Measurements from ENCODE around the gene RXRA.

DNA sequence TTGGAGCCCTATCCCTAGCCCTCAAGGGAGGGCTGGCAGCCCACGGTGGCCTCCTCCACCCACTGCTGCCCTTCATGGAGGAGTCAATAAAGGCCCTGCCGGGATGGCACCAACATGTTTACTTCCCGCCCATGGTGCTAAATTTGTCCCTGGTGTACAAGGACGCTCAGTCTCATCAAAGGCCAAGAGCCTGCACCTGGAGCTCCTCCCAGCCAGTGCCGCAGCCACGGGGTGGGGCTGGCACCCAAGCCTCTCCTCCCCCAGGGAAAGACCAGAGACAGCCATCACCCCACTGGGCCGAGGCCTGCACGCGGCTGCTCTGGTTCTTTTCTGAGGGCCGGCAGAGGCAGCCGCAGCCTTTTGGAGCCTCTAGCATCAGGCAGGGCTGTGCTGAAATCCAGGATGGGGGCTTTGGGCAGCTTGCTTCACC, 34.8 kb upstream of the RXRA start:
- no peak for TF ChIP-seq EP300 (IDR thresholded peaks at IDR 0.05)
- TF ChIP-seq, protein P1, sequence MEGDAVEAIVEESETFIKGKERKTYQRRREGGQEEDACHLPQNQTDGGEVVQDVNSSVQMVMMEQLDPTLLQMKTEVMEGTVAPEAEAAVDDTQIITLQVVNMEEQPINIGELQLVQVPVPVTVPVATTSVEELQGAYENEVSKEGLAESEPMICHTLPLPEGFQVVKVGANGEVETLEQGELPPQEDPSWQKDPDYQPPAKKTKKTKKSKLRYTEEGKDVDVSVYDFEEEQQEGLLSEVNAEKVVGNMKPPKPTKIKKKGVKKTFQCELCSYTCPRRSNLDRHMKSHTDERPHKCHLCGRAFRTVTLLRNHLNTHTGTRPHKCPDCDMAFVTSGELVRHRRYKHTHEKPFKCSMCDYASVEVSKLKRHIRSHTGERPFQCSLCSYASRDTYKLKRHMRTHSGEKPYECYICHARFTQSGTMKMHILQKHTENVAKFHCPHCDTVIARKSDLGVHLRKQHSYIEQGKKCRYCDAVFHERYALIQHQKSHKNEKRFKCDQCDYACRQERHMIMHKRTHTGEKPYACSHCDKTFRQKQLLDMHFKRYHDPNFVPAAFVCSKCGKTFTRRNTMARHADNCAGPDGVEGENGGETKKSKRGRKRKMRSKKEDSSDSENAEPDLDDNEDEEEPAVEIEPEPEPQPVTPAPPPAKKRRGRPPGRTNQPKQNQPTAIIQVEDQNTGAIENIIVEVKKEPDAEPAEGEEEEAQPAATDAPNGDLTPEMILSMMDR (IDR thresholded peaks at IDR 0.05) = no peak
- TF ChIP-seq POLR2A (IDR thresholded peaks at IDR 0.05) = no peak

All from tibial nerve (tissue), 4 donors.